RWPE1 (cell line): Measurements from ENCODE around the gene LRRC27.

Experiments used
- CTCF ChIA-PET: fragments of 350-600 bp; sonication (Branson Sonifier 250); formaldehyde crosslinking; extraction: SDS; loops from one replicate; lab custom pipeline; 2021; lab: Yijun Ruan, JAX
- POLR2A ChIA-PET: fragments of 400-600 bp; formaldehyde crosslinking; extraction: SDS; loops from one replicate; lab custom pipeline; 2020; ENCODE audit warnings: antibody characterized with exemption; ENCODE audit not compliant: low non-redundant PET; lab: Yijun Ruan, JAX
- DNase-seq: peaks from one replicate; pipeline ENCODE4 v3.0.0; 2012; ENCODE audit warnings: low spot score
- H3K27ac ChIP-seq: fragments of 450-650 bp; 2 replicates; pipeline ENCODE4 v1.5.1; 2017
- TF ChIP-seq, protein P1 (sequence below): fragments of 450-650 bp; conservative IDR thresholded peaks from 2 replicates; pipeline ENCODE4 v1.5.1; 2017; ENCODE audit warnings: low read depth, mild to moderate bottlenecking

LRRC27 gene

GRCh38 chr10:132368881-132369635 is 37.1 kb downstream of the LRRC27 start:
- H3K27ac ChIP-seq: no peak overlapping the region
- TF ChIP-seq, protein P1, sequence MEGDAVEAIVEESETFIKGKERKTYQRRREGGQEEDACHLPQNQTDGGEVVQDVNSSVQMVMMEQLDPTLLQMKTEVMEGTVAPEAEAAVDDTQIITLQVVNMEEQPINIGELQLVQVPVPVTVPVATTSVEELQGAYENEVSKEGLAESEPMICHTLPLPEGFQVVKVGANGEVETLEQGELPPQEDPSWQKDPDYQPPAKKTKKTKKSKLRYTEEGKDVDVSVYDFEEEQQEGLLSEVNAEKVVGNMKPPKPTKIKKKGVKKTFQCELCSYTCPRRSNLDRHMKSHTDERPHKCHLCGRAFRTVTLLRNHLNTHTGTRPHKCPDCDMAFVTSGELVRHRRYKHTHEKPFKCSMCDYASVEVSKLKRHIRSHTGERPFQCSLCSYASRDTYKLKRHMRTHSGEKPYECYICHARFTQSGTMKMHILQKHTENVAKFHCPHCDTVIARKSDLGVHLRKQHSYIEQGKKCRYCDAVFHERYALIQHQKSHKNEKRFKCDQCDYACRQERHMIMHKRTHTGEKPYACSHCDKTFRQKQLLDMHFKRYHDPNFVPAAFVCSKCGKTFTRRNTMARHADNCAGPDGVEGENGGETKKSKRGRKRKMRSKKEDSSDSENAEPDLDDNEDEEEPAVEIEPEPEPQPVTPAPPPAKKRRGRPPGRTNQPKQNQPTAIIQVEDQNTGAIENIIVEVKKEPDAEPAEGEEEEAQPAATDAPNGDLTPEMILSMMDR: no peak
- CTCF ChIA-PET: interaction anchor here (0.5 kb wide), 1 partner anchor 140 kb away, joined by 5 read pairs; no protein-coding TSS in a partner anchor
- POLR2A ChIA-PET: no interaction called here
- DNase-seq: no peak

GRCh38 chr10:132369636-132370185 is 37.7 kb downstream of the LRRC27 start:
- ChIA-PET POLR2A (no interaction called here), CTCF (no interaction called here)
- no peak for DNase-seq
- TF ChIP-seq, protein P1: no peak
- no peak overlapping the region for H3K27ac ChIP-seq

DNA sequence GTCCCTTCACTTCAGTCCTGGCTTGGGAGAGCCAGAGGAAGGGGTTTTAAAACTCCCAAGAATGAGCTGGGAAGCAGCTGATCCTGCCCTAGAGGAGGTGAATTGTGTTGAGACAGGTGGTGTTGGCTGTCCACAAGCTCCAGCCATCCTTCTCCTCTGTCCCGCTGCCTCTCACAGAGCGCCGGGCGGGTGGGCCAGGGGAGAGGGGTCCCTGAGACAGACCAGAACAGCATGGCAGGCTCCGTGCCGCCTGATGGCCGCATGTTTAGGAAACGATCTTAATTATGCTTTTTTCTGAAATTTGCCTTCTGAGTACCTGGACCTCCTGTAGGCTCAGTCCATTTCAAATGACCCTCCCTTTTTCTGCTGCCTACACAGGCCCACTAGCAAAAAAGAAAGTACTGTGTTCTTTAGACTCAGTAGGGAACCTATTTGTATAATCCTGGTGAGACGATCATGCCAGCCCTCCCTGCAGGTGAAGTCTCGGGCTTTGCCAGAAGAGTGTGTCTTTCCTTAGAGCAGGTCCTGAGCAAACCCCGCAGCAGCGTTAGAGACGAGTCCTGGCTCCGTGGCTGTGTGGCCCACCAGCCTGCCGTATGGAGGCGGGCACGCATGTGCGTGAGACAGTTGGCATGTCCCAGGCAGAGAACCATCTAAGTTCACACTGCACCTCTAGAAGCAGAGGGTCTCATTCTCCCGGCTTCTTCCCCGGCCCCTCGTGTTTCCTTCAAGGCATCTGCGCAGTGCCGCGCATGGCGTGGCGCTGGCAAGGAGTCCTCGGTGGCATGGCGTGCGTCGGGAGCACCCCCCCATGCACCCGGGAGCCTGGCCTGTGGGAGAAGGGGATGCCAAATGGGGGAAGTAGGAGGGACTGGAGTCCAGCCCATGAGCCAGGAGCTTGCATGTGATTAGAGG is 38.7 kb downstream of the LRRC27 start:
- no peak for DNase-seq
- TF ChIP-seq, protein P1: no peak
- POLR2A ChIA-PET: no interaction called here
- CTCF ChIA-PET: interaction anchor here (0.7 to 0.8 kb wide), 2 partner anchors 10 to 22 kb away, joined by 3 to 5 read pairs; no protein-coding TSS in a partner anchor
- H3K27ac ChIP-seq: no peak overlapping the region

DNA sequence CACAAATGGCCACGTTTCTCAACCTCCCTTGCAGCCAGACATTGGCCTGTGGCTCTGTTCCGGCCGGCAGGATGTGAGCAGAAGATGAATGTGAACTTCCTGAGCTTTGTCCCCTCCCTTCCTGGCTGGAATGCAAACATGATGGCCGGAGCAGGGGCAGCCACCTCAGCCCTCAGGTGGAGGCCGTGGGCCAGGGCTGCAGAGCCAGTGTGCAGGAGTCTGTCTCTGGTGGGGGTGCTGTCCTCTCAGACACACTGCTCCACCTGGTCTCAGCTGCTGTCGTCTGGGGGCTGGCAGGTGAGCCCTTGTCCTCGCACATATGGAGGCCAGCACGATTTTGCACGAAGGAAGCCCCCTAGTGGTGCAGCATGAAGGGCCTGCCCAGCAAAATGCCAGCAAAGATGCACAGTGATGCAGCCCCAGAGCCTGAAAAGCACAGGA is 39.7 kb downstream of the LRRC27 start:
- ChIA-PET CTCF (interaction anchor here (0.7 to 0.8 kb wide), 3 partner anchors 9 to 323 kb away, joined by 3 to 5 read pairs (median 3); no protein-coding TSS in a partner anchor), POLR2A (no interaction called here)
- DNase-seq: no peak
- TF ChIP-seq, protein P1: no peak
- H3K27ac ChIP-seq: no peak overlapping the region

- no peak overlapping the region for H3K27ac ChIP-seq
- POLR2A ChIA-PET: no interaction called here
- no peak for DNase-seq
- CTCF ChIA-PET: interaction anchor here (0.6 to 2.4 kb wide), 6 partner anchors 9 to 323 kb away, joined by 3 to 10 read pairs (median 3); no protein-coding TSS in a partner anchor
- TF ChIP-seq, protein P1: no peak
These were observed 40.6 kb downstream of the LRRC27 start for GRCh38 chr10:132372516-132373095.
